ENCODE results near the gene OR5AU1. TPM values are rescaled to one million over a fixed set of nuclear protein-coding genes. Genes with fewer than 3 reads are reported as not detected.

The OR5AU1 gene
- total RNA-seq, 2 donors from 2014 or later: not detected

- intact Hi-C loops (cut with DNase I): no loop called here
- Histone ChIP-seq H3K4me3 (no peak overlapping the region), H3K36me3 (no peaks in the 10 kb centered on the region), H3K9me3 (no peaks in the 10 kb centered on the region), H3K27me3 (replicated peaks; ENCODE audit: insufficient read depth) (no peaks in the 10 kb centered on the region), H3K4me1 (replicated peaks) (no peaks in the 10 kb centered on the region), H3K27ac (no peak overlapping the region)
- no peak for DNase-seq (ENCODE audit: low spot score)
- TF ChIP-seq POLR2AphosphoS5 (IDR thresholded peaks at IDR 0.05) (no peak), POLR2A (IDR thresholded peaks at IDR 0.05) (no peak), CTCF (IDR thresholded peaks at IDR 0.05) (no peak)
- whole genome bisulfite sequencing: 89% methylated on average over 1 of the region's 1 CpG
These were observed 13.5 kb downstream of the OR5AU1 start for GRCh38 chr14:21142357-21142756.

- Histone ChIP-seq H3K36me3 (no peaks in the 10 kb centered on the region), H3K4me3 (no peak overlapping the region), H3K4me1 (replicated peaks) (no peaks in the 10 kb centered on the region), H3K27ac (no peak overlapping the region), H3K9me3 (no peaks in the 10 kb centered on the region), H3K27me3 (replicated peaks; ENCODE audit: insufficient read depth) (no peaks in the 10 kb centered on the region)
- intact Hi-C loops (cut with DNase I): no loop called here
- WGBS: 24% methylated on average over 1 of the region's 1 CpG
- no peak for DNase-seq (ENCODE audit: low spot score)
- TF ChIP-seq POLR2A (IDR thresholded peaks at IDR 0.05) (no peak), POLR2AphosphoS5 (IDR thresholded peaks at IDR 0.05) (no peak), CTCF (IDR thresholded peaks at IDR 0.05) (peak in 3 of 4 experiments; percentile 29 to 38 (median 35))
These were observed 19.8 kb downstream of the OR5AU1 start for GRCh38 chr14:21136024-21136423.

GRCh38 chr14:21133901-21134300, 22.0 kb downstream of the OR5AU1 start:
- Histone ChIP-seq H3K27me3 (replicated peaks; ENCODE audit: insufficient read depth) (no peaks in the 10 kb centered on the region), H3K27ac (no peak overlapping the region), H3K36me3 (no peaks in the 10 kb centered on the region), H3K4me3 (no peak overlapping the region), H3K9me3 (no peaks in the 10 kb centered on the region), H3K4me1 (replicated peaks) (no peaks in the 10 kb centered on the region)
- intact Hi-C loops (cut with DNase I): no loop called here
- 68% methylated on average over 1 of the region's 1 CpG for WGBS
- no peak for DNase-seq (ENCODE audit: low spot score)
- TF ChIP-seq POLR2A (IDR thresholded peaks at IDR 0.05): no peak
- no peak for TF ChIP-seq CTCF (IDR thresholded peaks at IDR 0.05)
- TF ChIP-seq POLR2AphosphoS5 (IDR thresholded peaks at IDR 0.05): no peak

GRCh38 chr14:21123429-21123828, 32.4 kb downstream of the OR5AU1 start:
- intact Hi-C loops (cut with DNase I): no loop called here
- Histone ChIP-seq H3K4me1 (replicated peaks) (no peaks in the 10 kb centered on the region), H3K4me3 (no peak overlapping the region), H3K9me3 (no peaks in the 10 kb centered on the region), H3K36me3 (no peaks in the 10 kb centered on the region), H3K27me3 (replicated peaks; ENCODE audit: insufficient read depth) (no peaks in the 10 kb centered on the region), H3K27ac (no peak overlapping the region)
- WGBS: 93% methylated on average over 1 of the region's 1 CpG
- DNase-seq (ENCODE audit: low spot score): no peak
- TF ChIP-seq POLR2A (IDR thresholded peaks at IDR 0.05) (no peak), POLR2AphosphoS5 (IDR thresholded peaks at IDR 0.05) (no peak), CTCF (IDR thresholded peaks at IDR 0.05) (no peak)

- no peaks in the 10 kb centered on the region for H3K9me3 ChIP-seq
- WGBS: 27% methylated on average over 1 of the region's 1 CpG
- H3K4me1 ChIP-seq (replicated peaks): no peaks in the 10 kb centered on the region
- H3K4me3 ChIP-seq: no peak overlapping the region
- DNase-seq (ENCODE audit: low spot score): no peak
- TF ChIP-seq CTCF (IDR thresholded peaks at IDR 0.05) (no peak), POLR2AphosphoS5 (IDR thresholded peaks at IDR 0.05) (no peak), POLR2A (IDR thresholded peaks at IDR 0.05) (no peak)
- intact Hi-C loops (cut with DNase I): no loop called here
- H3K27ac ChIP-seq: no peak overlapping the region
- no peaks in the 10 kb centered on the region for H3K27me3 ChIP-seq (replicated peaks; ENCODE audit: insufficient read depth)
- H3K36me3 ChIP-seq: no peaks in the 10 kb centered on the region
These were observed 34.7 kb downstream of the OR5AU1 start for GRCh38 chr14:21121122-21121521.
